OCI-LY3 (cell line): Measurements from ENCODE around the gene ARID5A.
"Not testable (repeated sequence)": the region's sequence is repeated elsewhere in the genome, so short reads cannot be mapped to it uniquely, and the experiment has no call there.

ENCODE experiments used
- H2AFZ ChIP-seq: fragments of 200-600, 300-600 bp; shearing (Covaris generic); 2 replicates; pipeline ENCODE4 v1.6.0; 2014; ENCODE audit warnings: antibody characterized with exemption, low read depth, low read length
- H3K27ac ChIP-seq: fragments of 200-600, 300-600 bp; sonication (generic); 2 replicates; pipeline ENCODE4 v1.5.1; 2014; ENCODE audit warnings: mild to moderate bottlenecking, low read length, moderate library complexity, mixed read lengths
- H3K27me3 ChIP-seq: fragments of 200-600, 300-600 bp; sonication (generic); 2 replicates; pipeline ENCODE4 v1.6.1; 2014; ENCODE audit warnings: low read depth, low read length, mixed read lengths
- H3K36me3 ChIP-seq: fragments of 200-600, 300-600 bp; sonication (generic); replicated peaks from 2 replicates; pipeline ENCODE3; 2014; ENCODE audit warnings: low read depth, low read length, mixed read lengths
- H3K4me1 ChIP-seq: fragments of 300-600, 200-600 bp; sonication (generic); 2 replicates; pipeline ENCODE4 v1.6.1; 2014; ENCODE audit warnings: low read length, mixed read lengths
- H3K4me2 ChIP-seq: fragments of 200-600, 300-600 bp; sonication (generic); 2 replicates; pipeline ENCODE4 v1.6.1; 2014; ENCODE audit warnings: low read length, mixed read lengths
- H3K4me3 ChIP-seq: fragments of 300-600, 200-600 bp; sonication (generic); 2 replicates; pipeline ENCODE4 v1.5.1; 2014; ENCODE audit warnings: antibody characterized with exemption, mild to moderate bottlenecking, low read length, moderate library complexity
- H3K79me2 ChIP-seq: fragments of 300-600, 200-600 bp; shearing (Covaris generic); 2 replicates; pipeline ENCODE4 v1.6.1; 2014; ENCODE audit warnings: mild to moderate bottlenecking, low read length, mixed read lengths
- H3K9ac ChIP-seq: fragments of 300-600, 200-600 bp; shearing (Covaris generic); 2 replicates; pipeline ENCODE4 v1.6.0; 2014; ENCODE audit warnings: mild to moderate bottlenecking, low read length, moderate library complexity
- H3K9me3 ChIP-seq: fragments of 200-600, 300-600 bp; shearing (Covaris generic); 2 replicates; pipeline ENCODE4 v1.6.1; 2014; ENCODE audit warnings: low read length, mixed read lengths; ENCODE audit not compliant: insufficient read depth
- H4K20me1 ChIP-seq: fragments of 200-600, 300-600 bp; sonication (generic); 2 replicates; pipeline ENCODE4 v1.6.1; 2016; ENCODE audit warnings: low read length, mixed read lengths; ENCODE audit not compliant: insufficient read depth
- CTCF ChIP-seq: fragments of 200-600, 300-600 bp; sonication (generic); IDR thresholded peaks from 2 replicates; pipeline ENCODE4 v1.5.1; 2014; ENCODE audit warnings: antibody characterized with exemption, low read length, low read depth
- EZH2phosphoT487 ChIP-seq: fragments of 200-600 bp; shearing (Covaris generic); IDR thresholded peaks from 2 replicates; pipeline ENCODE4 v1.6.1; 2018; ENCODE audit warnings: antibody characterized with exemption, mixed run types, low read depth

The ARID5A gene

DNA sequence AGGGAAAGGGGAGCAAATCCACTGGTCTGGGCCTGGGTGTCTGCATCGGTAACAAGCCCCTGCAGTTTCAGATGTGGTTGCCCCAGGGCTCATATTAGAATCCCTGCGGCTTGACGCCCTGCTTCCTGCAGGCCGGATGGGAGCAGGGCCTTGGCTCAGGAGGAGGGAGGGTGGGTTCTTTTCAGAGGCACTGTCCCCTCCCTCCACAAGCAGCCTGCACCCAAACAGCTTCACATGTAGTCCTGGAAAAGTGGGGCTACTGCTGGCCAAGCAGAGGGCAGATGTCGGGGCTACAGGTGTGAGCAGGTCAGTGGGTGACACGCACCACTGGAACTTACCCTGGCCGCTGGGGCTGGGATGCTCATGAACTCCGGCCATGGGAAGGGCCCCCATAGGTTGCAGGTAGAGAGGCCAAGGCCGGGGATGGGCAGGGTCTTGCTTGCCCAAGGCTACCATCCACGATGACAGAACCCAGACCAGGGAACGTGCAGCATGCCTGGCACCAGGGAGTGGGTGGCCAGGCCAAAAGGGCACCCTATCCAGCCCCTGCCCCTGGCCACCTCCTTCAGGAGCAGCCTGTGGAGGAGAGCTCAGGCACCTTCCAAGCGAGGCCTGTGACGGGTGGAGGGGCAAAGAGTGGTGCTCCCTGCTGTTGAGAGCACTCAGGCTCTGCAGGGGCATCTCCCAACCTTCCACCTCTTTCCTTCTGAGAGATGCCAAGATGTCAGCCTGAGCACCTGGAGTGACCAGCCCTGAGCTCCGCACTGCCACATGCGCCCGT is 16.8 kb downstream of the ARID5A start:
- H2AFZ ChIP-seq, result no peak overlapping the region
- no peaks in the 10 kb centered on the region for H3K27me3 ChIP-seq
- no peaks in the 10 kb centered on the region; the same call in 1 of the 2 replicates for H4K20me1 ChIP-seq
- no peak overlapping the region for H3K9ac ChIP-seq
- peaks cover 5% of the 10 kb centered on the region; the same call in 1 of the 2 replicates for H3K4me1 ChIP-seq
- no peak overlapping the region for H3K27ac ChIP-seq
- no peaks in the 10 kb centered on the region for H3K9me3 ChIP-seq
- peaks cover 7% of the 10 kb centered on the region for H3K36me3 ChIP-seq
- TF ChIP-seq EZH2phosphoT487 (no peak), CTCF (no peak)
- H3K4me2 ChIP-seq, result no peak overlapping the region
- H3K79me2 ChIP-seq, result no peaks in the 10 kb centered on the region
- no peak overlapping the region for H3K4me3 ChIP-seq

DNA sequence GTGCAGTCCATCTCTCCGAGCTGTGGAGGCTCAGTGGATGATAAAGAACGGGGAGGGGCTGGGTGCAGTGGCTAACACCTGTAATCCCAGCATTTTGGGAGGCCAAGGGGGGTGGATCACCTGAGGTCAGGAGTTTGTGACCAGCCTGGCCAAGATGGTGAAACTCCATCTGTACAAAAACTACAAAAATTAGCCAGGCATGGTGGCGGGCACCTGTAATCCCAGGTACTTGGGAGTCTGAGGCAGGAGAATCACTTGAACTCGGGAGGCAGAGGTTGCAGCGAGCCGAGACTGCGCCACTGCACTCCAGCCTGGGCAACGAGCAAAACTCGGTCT is 17.4 kb downstream of the ARID5A start:
- not testable (repeated sequence) for H2AFZ ChIP-seq, H3K27ac ChIP-seq, H3K79me2 ChIP-seq, H3K9ac ChIP-seq, H3K9me3 ChIP-seq, H3K27me3 ChIP-seq, H3K4me1 ChIP-seq, H3K36me3 ChIP-seq, H4K20me1 ChIP-seq
- Histone ChIP-seq H3K4me3 (peak overlapping the region; percentile 64), H3K4me2 (peak overlapping the region; percentile 64)

DNA sequence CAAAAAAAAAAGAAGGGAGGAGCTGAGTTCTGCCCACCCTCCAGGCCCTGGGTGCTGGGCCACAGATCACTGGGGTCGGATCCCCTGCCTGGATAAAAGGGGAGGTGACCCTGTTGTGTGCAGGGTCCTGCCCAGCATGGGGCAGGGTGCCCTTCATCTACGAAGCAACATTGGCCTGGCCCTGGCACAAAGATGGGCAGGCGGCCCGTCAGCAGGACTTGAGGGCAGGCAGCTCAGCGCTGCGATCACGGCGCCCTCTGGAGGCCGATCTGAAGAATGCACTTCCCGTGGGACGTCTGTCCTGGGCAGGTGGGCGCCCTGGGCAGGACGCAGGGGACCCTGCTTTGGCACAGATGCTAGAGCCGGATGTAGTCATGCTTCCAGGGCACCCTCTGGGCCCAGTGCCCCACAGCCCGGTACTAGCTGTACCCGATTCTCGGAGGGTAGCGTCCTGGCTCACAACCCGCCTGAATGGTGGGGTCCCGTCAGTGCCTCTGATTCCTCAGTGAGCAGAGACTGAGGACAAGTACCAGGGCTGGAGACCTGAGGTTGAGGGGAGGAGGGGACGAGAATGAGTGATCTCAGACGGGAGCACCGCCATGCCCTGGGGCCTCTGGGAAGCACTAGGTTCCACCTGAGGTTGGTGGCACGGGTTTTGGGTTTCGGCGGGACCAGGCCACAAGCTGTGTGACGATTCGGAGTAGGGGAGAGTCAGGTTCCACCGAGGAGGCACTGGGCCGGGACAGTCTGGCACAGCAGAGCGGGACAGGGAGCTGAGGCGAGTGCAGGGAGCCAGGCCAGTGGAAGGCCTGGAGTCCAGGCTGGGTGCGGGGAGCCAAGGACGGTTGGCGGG is 18.0 kb downstream of the ARID5A start:
- no peaks in the 10 kb centered on the region for H3K9me3 ChIP-seq
- no peak overlapping the region for H3K27ac ChIP-seq
- peak; percentile 93 for TF ChIP-seq CTCF
- TF ChIP-seq EZH2phosphoT487, result no peak
- H3K9ac ChIP-seq, result no peak overlapping the region
- peak overlapping the region; percentile 64 for H3K4me3 ChIP-seq
- H3K27me3 ChIP-seq, result no peaks in the 10 kb centered on the region
- H2AFZ ChIP-seq, result peak overlapping the region; percentile 64; the same call in 1 of the 2 replicates
- H3K4me1 ChIP-seq, result peaks cover 5% of the 10 kb centered on the region; the same call in 1 of the 2 replicates
- no peaks in the 10 kb centered on the region for H3K79me2 ChIP-seq
- peaks cover 7% of the 10 kb centered on the region for H3K36me3 ChIP-seq
- no peaks in the 10 kb centered on the region; the same call in 1 of the 2 replicates for H4K20me1 ChIP-seq
- H3K4me2 ChIP-seq, result peak overlapping the region; percentile 64

DNA sequence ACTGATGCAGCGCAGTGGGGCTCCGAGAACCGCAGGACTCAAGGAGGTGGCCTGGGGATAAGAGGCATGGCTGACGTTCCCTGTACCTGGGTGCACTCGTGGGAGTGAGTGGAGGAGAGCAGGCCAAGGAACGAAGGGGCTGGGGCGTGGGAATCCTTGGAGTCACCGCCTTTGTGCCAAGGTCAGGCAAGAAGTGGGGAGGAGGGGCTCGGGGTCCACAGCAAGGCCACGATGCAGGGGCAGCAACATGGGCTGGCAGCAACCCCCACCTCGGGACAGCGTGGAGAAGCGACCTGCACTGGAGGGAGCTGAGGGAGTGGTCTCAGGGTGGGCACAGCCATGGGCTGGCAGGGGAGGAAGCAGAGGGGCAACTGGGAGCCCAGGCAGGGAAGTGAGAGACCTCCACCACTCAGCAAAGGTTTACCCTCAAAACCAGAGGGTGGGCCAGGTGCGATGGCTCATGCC is 18.6 kb downstream of the ARID5A start:
- no peak for TF ChIP-seq EZH2phosphoT487
- no peak for TF ChIP-seq CTCF
- H3K79me2 ChIP-seq, result no peaks in the 10 kb centered on the region
- H3K9me3 ChIP-seq, result no peaks in the 10 kb centered on the region
- no peak overlapping the region for H3K4me2 ChIP-seq
- no peaks in the 10 kb centered on the region for H3K27me3 ChIP-seq
- H3K4me3 ChIP-seq, result no peak overlapping the region
- no peaks in the 10 kb centered on the region; the same call in 1 of the 2 replicates for H4K20me1 ChIP-seq
- H2AFZ ChIP-seq, result no peak overlapping the region
- H3K9ac ChIP-seq, result no peak overlapping the region
- peaks cover 5% of the 10 kb centered on the region; the same call in 1 of the 2 replicates for H3K4me1 ChIP-seq
- peaks cover 7% of the 10 kb centered on the region for H3K36me3 ChIP-seq
- no peak overlapping the region for H3K27ac ChIP-seq
